NB4 (cell line): ENCODE results near the gene ACTG1.

Source experiments
- DNase-seq: peaks from one replicate; pipeline ENCODE4 v3.0.0; 2010; ENCODE audit warnings: low read depth
- H3K4me3 ChIP-seq: one replicate; pipeline ENCODE4 v1.5.1; 2011; ENCODE audit warnings: mild to moderate bottlenecking, low read depth, low read length, moderate library complexity
- CTCF ChIP-seq: IDR thresholded peaks from one replicate; pipeline ENCODE4 v1.5.1; 2012; ENCODE audit warnings: low read depth, low read length
- MAX ChIP-seq: IDR thresholded peaks from 2 replicates; pipeline ENCODE4 v1.6.1; 2011; ENCODE audit warnings: low read depth, low read length
- MYC ChIP-seq: IDR thresholded peaks from 2 replicates; pipeline ENCODE4 v1.6.1; 2011; ENCODE audit warnings: low read depth, low read length
- POLR2A ChIP-seq: IDR thresholded peaks from 2 replicates; pipeline ENCODE4 v1.6.1; 2011; ENCODE audit warnings: mild to moderate bottlenecking; ENCODE audit not compliant: insufficient read length; ENCODE audit errors: extremely low read depth

Gene ACTG1

GRCh38 chr17:81486199-81486810 is 26.3 kb downstream of the ACTG1 start:
- DNase-seq = no peak

GRCh38 chr17:81484195-81484979 is 28.2 kb downstream of the ACTG1 start:
- no peak overlapping the region for H3K4me3 ChIP-seq
- DNase-seq = peak; percentile 85
- peak; percentile 83 for TF ChIP-seq MYC
- peak; percentile 74 for TF ChIP-seq CTCF
- TF ChIP-seq MAX = peak; percentile 60
- no peak for TF ChIP-seq POLR2A

More at GRCh38 chr17:81486199-81486810, 26.3 kb downstream of the ACTG1 start:
- TF ChIP-seq POLR2A (no peak), CTCF (no peak), MAX (no peak), MYC (no peak)
- no peak overlapping the region for H3K4me3 ChIP-seq

- TF ChIP-seq POLR2A = no peak
- TF ChIP-seq MAX = no peak
- no peak for TF ChIP-seq MYC
- no peak for TF ChIP-seq CTCF
- no peak for DNase-seq
- no peak overlapping the region for H3K4me3 ChIP-seq
These were observed 28.8 kb downstream of the ACTG1 start for GRCh38 chr17:81483862-81484194.

GRCh38 chr17:81483085-81483861 is 29.3 kb downstream of the ACTG1 start:
- no peak overlapping the region for H3K4me3 ChIP-seq
- no peak for DNase-seq

More at GRCh38 chr17:81483085-81483861, 29.3 kb downstream of the ACTG1 start:
- TF ChIP-seq MAX (no peak), MYC (no peak), CTCF (no peak), POLR2A (no peak)
